Stimulated activated effector memory CD8-positive, alpha-beta T cell treated with anti-CD3 and anti-CD28 coated beads, Interleukin-12 subunit alpha, Interleukin-12 subunit beta, amount 100 ng/mL, for 72 hours (primary cell): ENCODE data around the gene PIGW.

Source experiments
- ATAC-seq: fragments of 150-1000 bp; cut with Tn5 transposase; 2 replicates; pipeline ENCODE4 v1.10.0; 2021
- DNase-seq, 2 donors: peaks; one replicate each; pipeline ENCODE4 v3.0.0; 2021 to 2022; ENCODE audit warnings: low spot score in 2 of 2
- H3K27ac Mint-ChIP-seq: one replicate; pipeline ENCODE4 v1.8.0; 2022; ENCODE audit warnings: mild to moderate bottlenecking, mixed read lengths
- H3K36me3 Mint-ChIP-seq: one replicate; pipeline ENCODE4 v1.8.0; 2022; ENCODE audit warnings: mild to moderate bottlenecking, mixed read lengths
- H3K4me1 Mint-ChIP-seq: one replicate; pipeline ENCODE4 v1.8.0; 2022; ENCODE audit warnings: mixed read lengths
- H3K4me3 Mint-ChIP-seq: one replicate; pipeline ENCODE4 v1.8.0; 2022; ENCODE audit warnings: mild to moderate bottlenecking, mixed read lengths
- H3K9me3 Mint-ChIP-seq: one replicate; pipeline ENCODE4 v1.8.0; 2022; ENCODE audit warnings: mixed read lengths

The PIGW gene

GRCh38 chr17:36525113-36525512 lies 9.7 kb upstream of the PIGW start:
- Mint-ChIP-seq H3K9me3 (no peaks in the 10 kb centered on the region), H3K27ac (peak overlapping the region; percentile 41), H3K4me1 (peaks cover 28% of the 10 kb centered on the region), H3K4me3 (no peak overlapping the region), H3K36me3 (peaks cover 99% of the 10 kb centered on the region)
- DNase-seq = no peak
- ATAC-seq = no peak

- peaks cover 99% of the 10 kb centered on the region for H3K36me3 Mint-ChIP-seq
- H3K9me3 Mint-ChIP-seq = no peaks in the 10 kb centered on the region
- H3K27ac Mint-ChIP-seq = no peak overlapping the region
- peaks cover 28% of the 10 kb centered on the region for H3K4me1 Mint-ChIP-seq
- H3K4me3 Mint-ChIP-seq = no peak overlapping the region
- ATAC-seq (no peak), DNase-seq (no peak)
Measured at GRCh38 chr17:36525888-36526287, 8.9 kb upstream of the PIGW start.

- no peak for ATAC-seq
- Mint-ChIP-seq H3K4me3 (no peak overlapping the region), H3K36me3 (peaks cover 98% of the 10 kb centered on the region), H3K9me3 (no peaks in the 10 kb centered on the region), H3K4me1 (peaks cover 37% of the 10 kb centered on the region), H3K27ac (peak overlapping the region; percentile 50)
- DNase-seq = no peak
Measured at GRCh38 chr17:36527621-36528250, 7.1 kb upstream of the PIGW start.

DNA sequence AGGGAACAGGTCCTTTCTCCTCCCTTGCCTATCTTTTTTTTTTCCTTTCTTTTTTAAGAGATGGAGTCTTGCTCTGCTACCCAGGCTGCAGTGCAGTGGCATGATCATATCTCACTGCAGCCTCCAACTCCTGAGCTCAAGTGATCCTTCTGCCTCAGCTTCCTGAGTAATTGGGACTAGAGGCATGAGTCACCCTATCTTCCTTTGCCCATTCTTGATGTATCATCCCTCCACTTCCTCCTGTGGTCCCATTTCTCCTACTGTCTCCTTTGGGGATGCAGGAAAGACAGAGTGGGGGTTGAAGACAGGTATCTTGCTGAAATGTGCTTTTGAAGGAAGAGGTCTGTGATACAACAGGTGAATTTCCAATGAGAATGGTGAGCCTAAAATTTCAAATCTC lies 5.7 kb upstream of the PIGW start:
- DNase-seq = no peak
- H3K36me3 Mint-ChIP-seq = peaks cover 98% of the 10 kb centered on the region

GRCh38 chr17:36532435-36532975 lies 2.3 kb upstream of the PIGW start:
- Mint-ChIP-seq H3K27ac (peak overlapping the region; percentile 21), H3K36me3 (peaks cover 88% of the 10 kb centered on the region), H3K4me1 (peaks cover 35% of the 10 kb centered on the region)

More for the DNA sequence above, 5.7 kb upstream of the PIGW start:
- H3K9me3 Mint-ChIP-seq = no peaks in the 10 kb centered on the region
- H3K27ac Mint-ChIP-seq = peak overlapping the region; percentile 63
- no peak overlapping the region for H3K4me3 Mint-ChIP-seq
- peaks cover 50% of the 10 kb centered on the region for H3K4me1 Mint-ChIP-seq
- no peak for ATAC-seq

DNA sequence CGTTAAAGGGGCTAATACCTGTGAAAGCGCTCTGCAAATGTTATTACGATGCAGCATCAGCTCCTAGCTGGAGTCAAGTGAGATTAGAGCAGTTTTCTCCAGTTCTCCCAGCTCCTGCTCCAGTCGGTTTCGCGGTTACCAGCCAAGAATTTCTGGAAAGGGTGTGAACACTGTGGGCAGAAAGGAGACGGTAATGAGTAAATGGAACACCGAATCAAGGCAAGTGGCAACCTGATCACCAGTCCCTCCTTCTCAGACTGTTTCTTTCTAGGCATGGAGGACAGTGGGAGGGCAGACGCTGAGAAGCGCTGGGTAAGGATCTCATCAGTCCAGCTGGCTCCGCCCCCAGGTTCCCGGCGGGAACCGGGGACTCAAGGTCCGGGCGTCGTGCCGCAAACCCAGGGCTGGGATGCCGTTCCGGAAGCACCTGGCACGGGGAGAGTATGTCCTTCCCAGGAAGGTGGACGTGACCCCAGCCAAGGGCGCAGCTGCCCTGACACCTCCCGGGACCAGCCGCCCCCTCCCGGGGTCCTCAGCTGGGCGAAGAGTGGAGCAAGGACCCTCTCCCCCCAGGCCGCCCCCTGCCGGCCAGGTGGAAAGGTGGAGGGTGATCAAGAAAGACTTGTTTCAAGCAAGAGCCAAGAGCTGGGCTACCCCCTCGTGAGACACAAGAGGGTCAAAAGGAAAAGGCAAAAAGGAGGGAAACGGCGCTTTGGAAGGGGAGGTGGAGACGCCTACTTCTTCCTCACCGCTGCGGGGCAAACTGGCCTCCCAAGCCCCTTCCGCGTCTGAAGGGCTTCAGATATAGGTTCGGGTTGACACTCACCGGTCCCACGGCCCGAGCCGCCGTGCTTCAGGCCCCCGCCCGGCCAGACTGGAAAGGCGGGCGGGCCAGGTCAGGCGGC lies 600 bp upstream of the PIGW start:
- H3K9me3 Mint-ChIP-seq = no peaks in the 10 kb centered on the region
- H3K4me3 Mint-ChIP-seq = peak overlapping the region; percentile 98
- peak in 1 of 2 donors; percentile 36 for DNase-seq
- peaks cover 30% of the 10 kb centered on the region for H3K4me1 Mint-ChIP-seq
- H3K27ac Mint-ChIP-seq = peak overlapping the region; percentile 97
- ATAC-seq = peak; percentile 51
- H3K36me3 Mint-ChIP-seq = peaks cover 89% of the 10 kb centered on the region

More at GRCh38 chr17:36532435-36532975, 2.3 kb upstream of the PIGW start:
- ATAC-seq = no peak
- no peak for DNase-seq
- Mint-ChIP-seq H3K9me3 (no peaks in the 10 kb centered on the region), H3K4me3 (peak overlapping the region; percentile 98)

- peaks cover 36% of the 10 kb centered on the region for H3K4me1 Mint-ChIP-seq
Measured at GRCh38 chr17:36535669-36536081, 888 bp downstream of the PIGW start.

DNA sequence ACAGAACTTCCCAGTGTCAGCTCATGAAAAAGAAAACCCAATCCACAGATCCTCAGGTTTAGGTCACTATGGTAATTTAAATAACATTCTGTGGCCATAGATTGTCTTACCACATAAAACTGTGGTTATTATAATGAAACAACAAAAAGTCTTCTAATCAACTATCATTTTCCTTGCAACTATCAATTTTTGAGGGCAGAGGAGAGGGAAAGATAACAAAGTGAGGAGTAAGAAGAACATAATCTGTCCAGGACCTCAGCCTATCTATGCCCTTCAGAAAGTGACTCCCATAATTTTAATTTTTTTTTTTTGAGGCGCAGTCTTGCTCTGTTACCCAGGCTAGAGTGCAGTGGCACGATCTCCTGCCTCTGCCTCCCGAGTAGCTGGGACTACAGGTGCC lies 5.9 kb downstream of the PIGW start:
- Mint-ChIP-seq H3K4me1 (peaks cover 16% of the 10 kb centered on the region), H3K9me3 (no peaks in the 10 kb centered on the region), H3K27ac (no peak overlapping the region), H3K36me3 (peaks cover 61% of the 10 kb centered on the region), H3K4me3 (no peak overlapping the region)
- DNase-seq = no peak
- ATAC-seq = no peak

More at GRCh38 chr17:36535669-36536081, 888 bp downstream of the PIGW start:
- DNase-seq = no peak
- ATAC-seq = peak; percentile 53
- H3K36me3 Mint-ChIP-seq = peaks cover 89% of the 10 kb centered on the region
- no peaks in the 10 kb centered on the region for H3K9me3 Mint-ChIP-seq
- H3K4me3 Mint-ChIP-seq = peak overlapping the region; percentile 98
- H3K27ac Mint-ChIP-seq = peak overlapping the region; percentile 97

- peaks cover 71% of the 10 kb centered on the region for H3K36me3 Mint-ChIP-seq
- no peak for DNase-seq
- no peaks in the 10 kb centered on the region for H3K9me3 Mint-ChIP-seq
- H3K4me3 Mint-ChIP-seq = peak overlapping the region; percentile 98
- ATAC-seq = no peak
- no peak overlapping the region for H3K27ac Mint-ChIP-seq
- peaks cover 19% of the 10 kb centered on the region for H3K4me1 Mint-ChIP-seq
Measured at GRCh38 chr17:36542755-36543154, 8.0 kb downstream of the PIGW start.

- Mint-ChIP-seq H3K4me1 (peaks cover 23% of the 10 kb centered on the region), H3K4me3 (peak overlapping the region; percentile 98), H3K36me3 (peaks cover 71% of the 10 kb centered on the region), H3K27ac (peak overlapping the region; percentile 98), H3K9me3 (no peaks in the 10 kb centered on the region)
- ATAC-seq (no peak), DNase-seq (peak in 1 of 2 donors; percentile 12)
Measured at GRCh38 chr17:36544044-36544306, 9.2 kb downstream of the PIGW start.

DNA sequence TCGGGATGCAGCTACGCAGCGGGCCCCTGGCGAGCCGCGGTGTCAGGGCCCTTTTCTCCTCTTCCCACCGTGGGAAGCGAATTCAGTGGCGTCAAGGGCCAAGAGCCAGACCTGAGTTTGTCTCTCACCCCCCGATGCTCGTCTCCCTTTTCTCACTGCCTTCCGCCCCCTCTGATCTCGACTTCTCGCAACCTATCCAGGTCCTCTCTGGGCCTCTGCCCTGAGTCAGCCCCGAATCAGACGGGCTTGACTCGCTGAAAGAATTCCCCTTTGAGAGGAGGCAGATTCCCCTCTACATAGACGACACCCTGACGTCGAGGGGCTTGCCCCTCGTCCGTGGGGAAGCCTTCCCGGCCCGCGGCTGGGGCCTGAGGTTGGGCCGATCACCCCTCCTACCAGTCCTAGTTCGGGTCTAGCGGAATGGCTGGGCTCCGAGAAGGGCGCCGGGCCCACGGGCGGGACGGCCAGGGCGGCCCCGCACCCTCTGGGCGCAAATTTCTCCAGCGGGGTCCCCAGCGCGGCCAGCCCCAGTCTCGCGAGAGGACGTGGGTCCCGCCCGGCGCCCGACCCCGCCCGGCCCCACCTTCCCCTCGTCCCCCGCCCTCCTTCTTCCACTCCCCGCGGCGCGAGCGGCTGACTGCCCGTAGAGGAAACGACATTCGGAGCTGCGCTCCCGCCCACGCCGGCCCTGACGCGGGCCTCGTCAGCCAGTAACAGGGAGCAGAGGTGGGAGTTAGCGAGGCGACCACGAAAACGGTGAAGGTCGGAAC lies 9.7 kb downstream of the PIGW start, which contains the start of gene GGNBP2:
Gene GGNBP2, plus strand, starts transcription at position 613 of the 770 bp plus-strand sequence. CDS start 806 bp downstream, outside the sequence.
- Mint-ChIP-seq H3K36me3 (peaks cover 71% of the 10 kb centered on the region), H3K27ac (peak within 1 kb of the TSS; percentile 98), H3K4me1 (peaks cover 23% of the 10 kb centered on the region), H3K4me3 (peak within 1 kb of the TSS; percentile 98), H3K9me3 (no peaks in the 10 kb centered on the region)
- peak; percentile 90 to 96 for DNase-seq
- ATAC-seq = peak; percentile 78

GRCh38 chr17:36545077-36545464 lies 10.3 kb downstream of the PIGW start:
- Mint-ChIP-seq H3K4me1 (peaks cover 20% of the 10 kb centered on the region), H3K27ac (peak overlapping the region; percentile 98), H3K36me3 (peaks cover 71% of the 10 kb centered on the region), H3K9me3 (no peaks in the 10 kb centered on the region), H3K4me3 (peak overlapping the region; percentile 98)
- ATAC-seq (peak; percentile 56), DNase-seq (no peak)

GRCh38 chr17:36545465-36546417 lies 11.0 kb downstream of the PIGW start:
- Mint-ChIP-seq H3K9me3 (no peaks in the 10 kb centered on the region), H3K27ac (peak overlapping the region; percentile 98), H3K4me1 (peaks cover 26% of the 10 kb centered on the region), H3K36me3 (peaks cover 71% of the 10 kb centered on the region), H3K4me3 (peak overlapping the region; percentile 98)
- peak; percentile 94 to 98 for DNase-seq
- ATAC-seq = peak; percentile 87
